Erythroblast (primary cell): ENCODE data around the gene WDR44.

ENCODE experiments used
- GATA1 ChIP-seq: IDR thresholded peaks from 2 replicates; pipeline ENCODE4 v1.6.1; 2011; ENCODE audit warnings: low read depth, mild to moderate bottlenecking, control low read depth, low read length, moderate library complexity
- POLR2A ChIP-seq: IDR thresholded peaks from 2 replicates; pipeline ENCODE4 v1.6.1; 2011; ENCODE audit warnings: mild to moderate bottlenecking, low read length

DNA sequence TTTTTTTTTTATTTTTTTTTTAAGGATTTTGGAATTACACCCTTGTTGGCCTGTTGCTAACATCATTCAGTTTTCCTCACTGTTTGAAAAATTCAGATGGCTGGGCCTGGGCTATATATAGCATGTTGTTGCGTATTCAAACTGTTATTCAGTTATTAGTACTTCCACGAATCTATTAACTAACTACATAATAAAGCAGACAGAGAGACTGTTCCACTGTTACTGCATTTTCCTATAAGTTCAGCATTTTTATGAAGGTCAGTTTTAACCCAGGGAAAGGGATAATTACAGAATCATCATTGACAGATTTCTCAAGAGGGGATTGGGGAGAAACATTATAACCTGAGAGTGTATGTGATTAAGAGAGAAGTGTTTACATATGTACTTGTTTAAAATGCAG lies 152.8 kb downstream of the WDR44 start:
- TF ChIP-seq POLR2A: no peak
- no peak for TF ChIP-seq GATA1
